Rectal smooth muscle tissue (tissue), 1 donor: Measurements from ENCODE around the gene MYOCD.

Source experiments
- H3K27ac ChIP-seq: one replicate; pipeline ENCODE4 v1.7.0; 2013; ENCODE audit warnings: low read depth, low read length, inconsistent platforms
- H3K27me3 ChIP-seq: one replicate; pipeline ENCODE4 v1.7.0; 2013; ENCODE audit warnings: low read length; ENCODE audit not compliant: control insufficient read depth, insufficient read depth
- H3K36me3 ChIP-seq: one replicate; pipeline ENCODE4 v1.7.0; 2013; ENCODE audit warnings: low read length; ENCODE audit not compliant: control insufficient read depth, insufficient read depth
- H3K4me1 ChIP-seq: one replicate; pipeline ENCODE4 v1.7.0; 2013; ENCODE audit warnings: low read length; ENCODE audit not compliant: control insufficient read depth, insufficient read depth
- H3K4me3 ChIP-seq: one replicate; pipeline ENCODE4 v1.7.0; 2013; ENCODE audit warnings: low read length
- H3K9ac ChIP-seq: one replicate; pipeline ENCODE4 v1.7.0; 2013; ENCODE audit warnings: low read length

MYOCD gene

GRCh38 chr17:12665263-12666210 is at the start of gene MYOCD:
Gene MYOCD, plus strand, starts transcription at chr17:12665890. Its CDS starts 299 bp downstream, at chr17:12666189.
- Histone ChIP-seq H3K36me3 (no peaks in the 10 kb centered on the region), H3K4me3 (peak within 1 kb of the TSS; percentile 69), H3K27ac (peak within 1 kb of the TSS; percentile 89), H3K4me1 (peaks cover 3% of the 10 kb centered on the region), H3K9ac (peak within 1 kb of the TSS; percentile 14), H3K27me3 (peaks cover 2% of the 10 kb centered on the region)

GRCh38 chr17:12616161-12616560 is 49.5 kb upstream of the MYOCD start:
- no peak overlapping the region for H3K9ac ChIP-seq
- no peaks in the 10 kb centered on the region for H3K4me1 ChIP-seq
- H3K4me3 ChIP-seq: no peak overlapping the region
- H3K27ac ChIP-seq: no peak overlapping the region
- H3K36me3 ChIP-seq: no peaks in the 10 kb centered on the region
- H3K27me3 ChIP-seq: no peaks in the 10 kb centered on the region

GRCh38 chr17:12618557-12618956 is 47.1 kb upstream of the MYOCD start:
- Histone ChIP-seq H3K4me1 (no peaks in the 10 kb centered on the region), H3K27me3 (no peaks in the 10 kb centered on the region), H3K4me3 (no peak overlapping the region), H3K9ac (no peak overlapping the region), H3K36me3 (no peaks in the 10 kb centered on the region), H3K27ac (no peak overlapping the region)

GRCh38 chr17:12619459-12620199 is 46.1 kb upstream of the MYOCD start:
- Histone ChIP-seq H3K4me1 (no peaks in the 10 kb centered on the region), H3K4me3 (no peak overlapping the region), H3K36me3 (no peaks in the 10 kb centered on the region), H3K27ac (no peak overlapping the region), H3K9ac (no peak overlapping the region), H3K27me3 (no peaks in the 10 kb centered on the region)

GRCh38 chr17:12620200-12620720 is 45.4 kb upstream of the MYOCD start:
- no peaks in the 10 kb centered on the region for H3K27me3 ChIP-seq
- H3K36me3 ChIP-seq: no peaks in the 10 kb centered on the region
- H3K4me3 ChIP-seq: no peak overlapping the region
- H3K27ac ChIP-seq: no peak overlapping the region
- no peaks in the 10 kb centered on the region for H3K4me1 ChIP-seq
- no peak overlapping the region for H3K9ac ChIP-seq

- H3K36me3 ChIP-seq: no peaks in the 10 kb centered on the region
- H3K9ac ChIP-seq: no peak overlapping the region
- H3K27ac ChIP-seq: no peak overlapping the region
- no peaks in the 10 kb centered on the region for H3K27me3 ChIP-seq
- no peak overlapping the region for H3K4me3 ChIP-seq
- H3K4me1 ChIP-seq: no peaks in the 10 kb centered on the region
Observed at GRCh38 chr17:12622726-12623125, 43.0 kb upstream of the MYOCD start.

GRCh38 chr17:12623220-12623848 is 42.4 kb upstream of the MYOCD start:
- Histone ChIP-seq H3K4me1 (no peaks in the 10 kb centered on the region), H3K27ac (no peak overlapping the region), H3K9ac (no peak overlapping the region), H3K36me3 (no peaks in the 10 kb centered on the region), H3K4me3 (no peak overlapping the region), H3K27me3 (no peaks in the 10 kb centered on the region)

GRCh38 chr17:12624211-12624610 is 41.5 kb upstream of the MYOCD start:
- H3K9ac ChIP-seq: no peak overlapping the region
- H3K36me3 ChIP-seq: no peaks in the 10 kb centered on the region
- H3K4me3 ChIP-seq: no peak overlapping the region
- no peaks in the 10 kb centered on the region for H3K4me1 ChIP-seq
- no peaks in the 10 kb centered on the region for H3K27me3 ChIP-seq
- no peak overlapping the region for H3K27ac ChIP-seq

GRCh38 chr17:12625092-12625491 is 40.6 kb upstream of the MYOCD start:
- Histone ChIP-seq H3K4me3 (no peak overlapping the region), H3K27ac (no peak overlapping the region), H3K27me3 (no peaks in the 10 kb centered on the region), H3K36me3 (no peaks in the 10 kb centered on the region), H3K9ac (no peak overlapping the region), H3K4me1 (no peaks in the 10 kb centered on the region)

GRCh38 chr17:12627177-12627629 is 38.5 kb upstream of the MYOCD start:
- H3K27me3 ChIP-seq: no peaks in the 10 kb centered on the region
- H3K36me3 ChIP-seq: no peaks in the 10 kb centered on the region
- no peaks in the 10 kb centered on the region for H3K4me1 ChIP-seq
- H3K9ac ChIP-seq: no peak overlapping the region
- H3K4me3 ChIP-seq: no peak overlapping the region
- H3K27ac ChIP-seq: no peak overlapping the region

GRCh38 chr17:12627781-12628451 is 37.8 kb upstream of the MYOCD start:
- Histone ChIP-seq H3K36me3 (no peaks in the 10 kb centered on the region), H3K9ac (no peak overlapping the region), H3K27ac (no peak overlapping the region), H3K4me3 (no peak overlapping the region), H3K27me3 (no peaks in the 10 kb centered on the region), H3K4me1 (no peaks in the 10 kb centered on the region)

GRCh38 chr17:12631076-12631475 is 34.6 kb upstream of the MYOCD start:
- no peak overlapping the region for H3K9ac ChIP-seq
- no peaks in the 10 kb centered on the region for H3K4me1 ChIP-seq
- no peaks in the 10 kb centered on the region for H3K36me3 ChIP-seq
- no peak overlapping the region for H3K27ac ChIP-seq
- no peaks in the 10 kb centered on the region for H3K27me3 ChIP-seq
- H3K4me3 ChIP-seq: no peak overlapping the region
